ENCODE measurements around the gene CDK8. TPM values are rescaled to one million over a fixed set of nuclear protein-coding genes. Genes with fewer than 3 reads are reported as not detected.
"Not testable (repeated sequence)": the region's sequence is repeated elsewhere in the genome, so short reads cannot be mapped to it uniquely, and the experiment has no call there.

The CDK8 gene
- total RNA-seq, 1 experiment from 2014 or later: 16.0 TPM

GRCh38 chr13:26316095-26316494 lies 62.2 kb downstream of the CDK8 start:
- DNase-seq (ENCODE audit: low spot score): not testable (repeated sequence)

GRCh38 chr13:26320766-26321165 lies 66.8 kb downstream of the CDK8 start:
- DNase-seq (ENCODE audit: low spot score): no peak

- no peak for DNase-seq (ENCODE audit: low spot score)
Measured at GRCh38 chr13:26323127-26323526, 69.2 kb downstream of the CDK8 start.

- no peak for DNase-seq (ENCODE audit: low spot score)
Measured at GRCh38 chr13:26323764-26324163, 69.8 kb downstream of the CDK8 start.

GRCh38 chr13:26324294-26324693 lies 70.4 kb downstream of the CDK8 start:
- DNase-seq (ENCODE audit: low spot score): no peak

- DNase-seq (ENCODE audit: low spot score): no peak
Measured at GRCh38 chr13:26324867-26325266, 70.9 kb downstream of the CDK8 start.

GRCh38 chr13:26325876-26326275 lies 71.9 kb downstream of the CDK8 start:
- no peak for DNase-seq (ENCODE audit: low spot score)

- no peak for DNase-seq (ENCODE audit: low spot score)
Measured at GRCh38 chr13:26326562-26326961, 72.6 kb downstream of the CDK8 start.

- DNase-seq (ENCODE audit: low spot score): no peak
Measured at GRCh38 chr13:26327940-26328725, 74.2 kb downstream of the CDK8 start.

- no peak for DNase-seq (ENCODE audit: low spot score)
Measured at GRCh38 chr13:26335158-26335557, 81.2 kb downstream of the CDK8 start.

- DNase-seq (ENCODE audit: low spot score): no peak
Measured at GRCh38 chr13:26340807-26341206, 86.9 kb downstream of the CDK8 start.

- no peak for DNase-seq (ENCODE audit: low spot score)
Measured at GRCh38 chr13:26342898-26343297, 89.0 kb downstream of the CDK8 start.

GRCh38 chr13:26343816-26344215 lies 89.9 kb downstream of the CDK8 start:
- DNase-seq (ENCODE audit: low spot score): no peak

GRCh38 chr13:26344980-26345379 lies 91.1 kb downstream of the CDK8 start:
- no peak for DNase-seq (ENCODE audit: low spot score)

- DNase-seq (ENCODE audit: low spot score): no peak
Measured at GRCh38 chr13:26348966-26349365, 95.0 kb downstream of the CDK8 start.

GRCh38 chr13:26362261-26362660 lies 108.3 kb downstream of the CDK8 start:
- no peak for DNase-seq (ENCODE audit: low spot score)

- DNase-seq (ENCODE audit: low spot score): no peak
Measured at GRCh38 chr13:26370553-26370952, 116.6 kb downstream of the CDK8 start.

- DNase-seq (ENCODE audit: low spot score): no peak
Measured at GRCh38 chr13:26372747-26373146, 118.8 kb downstream of the CDK8 start.

GRCh38 chr13:26376430-26376829 lies 122.5 kb downstream of the CDK8 start:
- no peak for DNase-seq (ENCODE audit: low spot score)

- DNase-seq (ENCODE audit: low spot score): no peak
Measured at GRCh38 chr13:26377038-26377437, 123.1 kb downstream of the CDK8 start.

GRCh38 chr13:26378116-26378515 lies 124.2 kb downstream of the CDK8 start:
- DNase-seq (ENCODE audit: low spot score): no peak

GRCh38 chr13:26379831-26380230 lies 125.9 kb downstream of the CDK8 start:
- no peak for DNase-seq (ENCODE audit: low spot score)

GRCh38 chr13:26380930-26381329 lies 127.0 kb downstream of the CDK8 start:
- no peak for DNase-seq (ENCODE audit: low spot score)

- no peak for DNase-seq (ENCODE audit: low spot score)
Measured at GRCh38 chr13:26382366-26382765, 128.4 kb downstream of the CDK8 start.
